ENCODE results near the gene MICOS13. TPM values are rescaled to one million over a fixed set of nuclear protein-coding genes. Genes with fewer than 3 reads are reported as not detected.

MICOS13 gene
- total RNA-seq, 1 donor from 2014 or later, result 61.0 TPM

- no peak for TF ChIP-seq CTCF (IDR thresholded peaks at IDR 0.05)
- H3K4me1 Mint-ChIP-seq (ENCODE audit: low read depth), result peaks cover 10% of the 10 kb centered on the region
- H3K9me3 Mint-ChIP-seq (ENCODE audit: low read depth), result no peaks in the 10 kb centered on the region
- H3K36me3 Mint-ChIP-seq (ENCODE audit: low read depth), result peaks cover 9% of the 10 kb centered on the region
- no peak overlapping the region for H3K4me3 Mint-ChIP-seq (ENCODE audit: unreplicated experiment)
- no peaks in the 10 kb centered on the region for H3K27me3 Mint-ChIP-seq (ENCODE audit: low read depth)
- no peak overlapping the region for H3K27ac Mint-ChIP-seq (ENCODE audit: unreplicated experiment)
- no peak for DNase-seq (ENCODE audit: low spot score)
Observed at GRCh38 chr19:5711713-5712161, 31.4 kb upstream of the MICOS13 start.

- Mint-ChIP-seq H3K4me1 (ENCODE audit: low read depth) (peaks cover 5% of the 10 kb centered on the region), H3K27ac (ENCODE audit: unreplicated experiment) (no peak overlapping the region), H3K36me3 (ENCODE audit: low read depth) (peaks cover 9% of the 10 kb centered on the region), H3K27me3 (ENCODE audit: low read depth) (no peaks in the 10 kb centered on the region), H3K9me3 (ENCODE audit: low read depth) (no peaks in the 10 kb centered on the region), H3K4me3 (ENCODE audit: unreplicated experiment) (no peak overlapping the region)
- DNase-seq (ENCODE audit: low spot score), result no peak
- TF ChIP-seq CTCF (IDR thresholded peaks at IDR 0.05), result no peak
Observed at GRCh38 chr19:5711025-5711424, 30.7 kb upstream of the MICOS13 start.

GRCh38 chr19:5707576-5708575 is 27.6 kb upstream of the MICOS13 start:
- no peak for DNase-seq (ENCODE audit: low spot score)
- Mint-ChIP-seq H3K27ac (ENCODE audit: unreplicated experiment) (no peak overlapping the region), H3K27me3 (ENCODE audit: low read depth) (no peaks in the 10 kb centered on the region), H3K9me3 (ENCODE audit: low read depth) (no peaks in the 10 kb centered on the region), H3K4me1 (ENCODE audit: low read depth) (peaks cover 3% of the 10 kb centered on the region), H3K4me3 (ENCODE audit: unreplicated experiment) (no peak overlapping the region), H3K36me3 (ENCODE audit: low read depth) (peaks cover 12% of the 10 kb centered on the region)
- TF ChIP-seq CTCF (IDR thresholded peaks at IDR 0.05), result no peak

- Mint-ChIP-seq H3K9me3 (ENCODE audit: low read depth) (no peaks in the 10 kb centered on the region), H3K4me1 (ENCODE audit: low read depth) (peaks cover 3% of the 10 kb centered on the region), H3K36me3 (ENCODE audit: low read depth) (peaks cover 8% of the 10 kb centered on the region), H3K4me3 (ENCODE audit: unreplicated experiment) (no peak overlapping the region), H3K27ac (ENCODE audit: unreplicated experiment) (no peak overlapping the region), H3K27me3 (ENCODE audit: low read depth) (no peaks in the 10 kb centered on the region)
- DNase-seq (ENCODE audit: low spot score), result no peak
- TF ChIP-seq CTCF (IDR thresholded peaks at IDR 0.05), result no peak
Observed at GRCh38 chr19:5706876-5707573, 26.7 kb upstream of the MICOS13 start.

- peaks cover 12% of the 10 kb centered on the region for H3K36me3 Mint-ChIP-seq (ENCODE audit: low read depth)
Observed at GRCh38 chr19:5705552-5705951, 25.2 kb upstream of the MICOS13 start.

More at GRCh38 chr19:5705552-5705951, 25.2 kb upstream of the MICOS13 start:
- no peak for DNase-seq (ENCODE audit: low spot score)
- Mint-ChIP-seq H3K27me3 (ENCODE audit: low read depth) (no peaks in the 10 kb centered on the region), H3K4me3 (ENCODE audit: unreplicated experiment) (no peak overlapping the region), H3K4me1 (ENCODE audit: low read depth) (peaks cover 3% of the 10 kb centered on the region), H3K27ac (ENCODE audit: unreplicated experiment) (no peak overlapping the region), H3K9me3 (ENCODE audit: low read depth) (no peaks in the 10 kb centered on the region)
- no peak for TF ChIP-seq CTCF (IDR thresholded peaks at IDR 0.05)

Data from chondrocyte (in vitro differentiated cells).